NB4 (cell line): ENCODE measurements around the gene ARIH2.

ENCODE experiments used
- DNase-seq: peaks from one replicate; pipeline ENCODE4 v3.0.0; 2010; ENCODE audit warnings: low read depth
- H3K4me3 ChIP-seq: one replicate; pipeline ENCODE4 v1.5.1; 2011; ENCODE audit warnings: mild to moderate bottlenecking, low read depth, low read length, moderate library complexity
- MYC ChIP-seq: IDR thresholded peaks from 2 replicates; pipeline ENCODE4 v1.6.1; 2011; ENCODE audit warnings: low read depth, low read length
- POLR2A ChIP-seq: IDR thresholded peaks from 2 replicates; pipeline ENCODE4 v1.6.1; 2011; ENCODE audit warnings: mild to moderate bottlenecking; ENCODE audit not compliant: insufficient read length; ENCODE audit errors: extremely low read depth
- TF ChIP-seq, protein P1 (sequence below): IDR thresholded peaks from one replicate; pipeline ENCODE4 v1.5.1; 2012; ENCODE audit warnings: low read depth, low read length
- TF ChIP-seq, protein P2 (sequence below): IDR thresholded peaks from 2 replicates; pipeline ENCODE4 v1.6.1; 2011; ENCODE audit warnings: low read depth, low read length

ARIH2 gene

DNA sequence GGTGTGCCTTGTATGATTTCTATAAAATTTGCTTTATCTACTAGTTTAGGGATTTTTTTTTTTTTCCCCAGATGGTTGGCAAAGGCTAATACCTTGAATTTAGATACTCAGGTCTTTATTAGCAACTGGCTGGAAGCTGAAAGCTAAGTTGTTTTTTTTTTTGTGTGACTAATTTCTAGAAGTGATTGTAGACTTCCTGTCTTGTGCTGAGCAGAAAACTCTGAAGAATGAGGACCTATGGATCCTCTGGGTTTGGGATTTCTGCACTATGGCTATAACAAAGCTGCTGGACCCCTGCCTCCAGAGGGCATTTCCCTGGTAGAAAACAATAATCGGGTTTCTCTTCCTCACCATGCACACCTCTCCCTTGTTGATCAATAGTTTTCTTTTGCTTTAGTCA, 10.0 kb downstream of the ARIH2 start:
- TF ChIP-seq MYC = no peak
- no peak for TF ChIP-seq POLR2A
- TF ChIP-seq, protein P1, sequence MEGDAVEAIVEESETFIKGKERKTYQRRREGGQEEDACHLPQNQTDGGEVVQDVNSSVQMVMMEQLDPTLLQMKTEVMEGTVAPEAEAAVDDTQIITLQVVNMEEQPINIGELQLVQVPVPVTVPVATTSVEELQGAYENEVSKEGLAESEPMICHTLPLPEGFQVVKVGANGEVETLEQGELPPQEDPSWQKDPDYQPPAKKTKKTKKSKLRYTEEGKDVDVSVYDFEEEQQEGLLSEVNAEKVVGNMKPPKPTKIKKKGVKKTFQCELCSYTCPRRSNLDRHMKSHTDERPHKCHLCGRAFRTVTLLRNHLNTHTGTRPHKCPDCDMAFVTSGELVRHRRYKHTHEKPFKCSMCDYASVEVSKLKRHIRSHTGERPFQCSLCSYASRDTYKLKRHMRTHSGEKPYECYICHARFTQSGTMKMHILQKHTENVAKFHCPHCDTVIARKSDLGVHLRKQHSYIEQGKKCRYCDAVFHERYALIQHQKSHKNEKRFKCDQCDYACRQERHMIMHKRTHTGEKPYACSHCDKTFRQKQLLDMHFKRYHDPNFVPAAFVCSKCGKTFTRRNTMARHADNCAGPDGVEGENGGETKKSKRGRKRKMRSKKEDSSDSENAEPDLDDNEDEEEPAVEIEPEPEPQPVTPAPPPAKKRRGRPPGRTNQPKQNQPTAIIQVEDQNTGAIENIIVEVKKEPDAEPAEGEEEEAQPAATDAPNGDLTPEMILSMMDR = no peak
- TF ChIP-seq, protein P2, sequence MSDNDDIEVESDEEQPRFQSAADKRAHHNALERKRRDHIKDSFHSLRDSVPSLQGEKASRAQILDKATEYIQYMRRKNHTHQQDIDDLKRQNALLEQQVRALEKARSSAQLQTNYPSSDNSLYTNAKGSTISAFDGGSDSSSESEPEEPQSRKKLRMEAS = no peak
- no peak for DNase-seq
- no peak overlapping the region for H3K4me3 ChIP-seq

DNA sequence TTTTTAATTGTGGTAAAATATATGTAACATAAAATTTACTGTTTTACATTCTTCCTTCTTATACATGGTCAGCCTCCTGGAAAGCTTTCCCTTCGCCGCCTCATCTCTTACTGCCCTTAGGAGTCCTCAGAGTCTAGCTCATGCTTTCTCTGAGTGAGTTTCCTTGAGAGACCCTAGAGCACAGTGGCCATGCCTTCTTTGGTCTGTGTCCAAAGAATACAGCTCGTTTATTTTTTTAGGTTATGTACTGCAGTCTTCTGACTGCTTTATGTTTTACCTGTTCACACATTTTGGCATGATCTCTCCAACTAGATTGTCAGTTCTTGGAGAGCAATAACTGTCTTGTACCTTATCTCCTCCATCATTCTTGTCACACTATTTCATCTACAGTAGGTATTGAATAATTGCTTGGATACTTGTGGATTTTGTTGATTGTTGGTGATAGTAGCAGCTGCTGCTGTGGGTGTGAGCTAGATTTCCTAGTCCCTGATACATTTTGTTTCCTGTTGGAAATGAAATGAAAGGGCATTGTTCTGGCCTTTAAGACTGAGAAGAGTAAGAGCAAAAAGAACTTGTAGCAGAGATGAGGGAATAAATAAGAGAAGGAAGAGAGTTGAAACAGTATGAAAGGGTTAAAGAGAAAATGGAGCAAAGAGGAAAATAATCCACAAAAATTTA, 10.9 kb downstream of the ARIH2 start:
- no peak overlapping the region for H3K4me3 ChIP-seq
- no peak for DNase-seq
- TF ChIP-seq, protein P1 = no peak
- TF ChIP-seq POLR2A (no peak), MYC (no peak)
- TF ChIP-seq, protein P2 = no peak

DNA sequence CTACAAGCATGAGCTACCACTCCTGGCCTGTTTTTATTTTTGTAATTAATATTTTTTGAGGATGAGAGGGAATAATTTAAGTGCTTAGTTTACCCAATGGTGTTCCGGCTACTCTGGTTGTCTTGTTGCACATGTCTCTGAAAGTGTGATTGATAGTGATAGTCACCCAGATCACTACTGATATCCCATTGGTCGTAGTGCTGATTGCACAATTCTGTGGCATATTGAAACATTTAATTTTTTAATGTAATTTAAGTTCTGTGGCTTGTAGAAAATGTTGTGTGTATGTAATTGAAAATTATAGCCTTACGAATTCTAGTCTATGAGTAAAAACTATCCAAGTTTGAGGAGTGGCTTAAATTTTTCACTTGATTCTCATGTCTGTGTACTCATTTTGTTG, 11.9 kb downstream of the ARIH2 start:
- TF ChIP-seq, protein P2 = no peak
- no peak for DNase-seq
- no peak overlapping the region for H3K4me3 ChIP-seq

DNA sequence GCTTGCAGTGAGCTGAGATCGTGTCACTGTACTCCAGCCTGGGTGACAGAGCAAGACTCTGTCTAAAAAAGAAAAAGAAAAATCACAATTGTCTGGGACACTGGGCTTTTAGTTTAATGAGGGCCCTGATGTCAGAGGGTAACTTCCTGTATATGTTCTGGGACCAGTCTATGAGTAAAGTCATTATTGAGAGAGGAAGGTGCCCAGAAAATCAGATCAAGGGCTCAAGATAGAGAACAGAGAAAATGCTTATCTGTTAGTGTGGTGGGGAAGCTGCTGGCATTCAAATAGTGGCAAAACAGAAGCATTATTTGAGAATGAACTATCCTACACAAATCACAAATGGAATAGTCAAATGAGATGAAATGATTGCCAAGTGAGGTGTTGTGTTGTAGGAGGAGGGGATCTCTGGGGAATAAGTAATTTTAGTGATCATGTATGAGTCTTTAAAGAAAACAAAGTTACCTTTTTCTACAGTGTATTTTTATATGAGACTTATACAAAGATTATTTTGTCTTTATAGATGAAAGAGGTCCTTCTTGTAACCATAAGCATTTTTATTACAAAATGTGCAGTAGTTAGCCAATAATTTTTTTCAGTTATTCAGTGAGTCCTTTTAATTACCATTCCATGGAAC, 13.4 kb downstream of the ARIH2 start:
- H3K4me3 ChIP-seq = no peak overlapping the region
- no peak for DNase-seq
- TF ChIP-seq, protein P2 = no peak
- TF ChIP-seq, protein P1 = no peak
- no peak for TF ChIP-seq MYC
- no peak for TF ChIP-seq POLR2A

DNA sequence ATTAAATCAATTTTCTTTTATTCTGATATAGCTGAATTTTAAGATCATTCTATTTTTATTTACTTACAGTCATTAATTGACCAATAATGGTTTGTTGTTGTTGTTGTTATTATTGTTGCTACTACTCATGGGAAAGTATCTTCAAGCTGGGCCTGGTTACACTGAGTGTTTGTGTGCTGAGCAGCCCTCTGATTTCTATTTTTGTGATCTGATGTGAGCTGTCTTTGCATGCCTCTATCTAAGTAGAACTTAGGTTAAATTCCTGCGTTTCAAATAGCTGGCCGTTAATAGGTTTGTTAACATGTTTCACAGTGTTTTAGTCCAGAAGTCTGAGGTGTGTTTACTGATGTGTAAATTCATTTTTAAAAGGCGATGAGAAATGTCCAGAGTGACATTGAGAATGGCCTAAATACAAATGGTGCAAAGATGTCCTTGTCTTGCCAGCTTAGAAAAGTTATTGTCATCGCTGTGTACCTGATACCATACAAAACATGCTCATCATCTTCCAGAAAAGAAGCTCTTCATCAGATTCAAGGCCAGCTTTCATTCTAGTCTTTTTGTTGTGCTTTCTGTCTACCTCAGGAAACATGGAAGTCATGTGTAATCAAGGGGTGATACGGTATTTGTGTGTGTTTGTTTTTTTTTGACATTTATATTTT, 15.8 kb downstream of the ARIH2 start:
- H3K4me3 ChIP-seq = no peak overlapping the region
- TF ChIP-seq MYC (no peak), POLR2A (no peak)
- TF ChIP-seq, protein P2 = no peak
- TF ChIP-seq, protein P1 = no peak
- no peak for DNase-seq

DNA sequence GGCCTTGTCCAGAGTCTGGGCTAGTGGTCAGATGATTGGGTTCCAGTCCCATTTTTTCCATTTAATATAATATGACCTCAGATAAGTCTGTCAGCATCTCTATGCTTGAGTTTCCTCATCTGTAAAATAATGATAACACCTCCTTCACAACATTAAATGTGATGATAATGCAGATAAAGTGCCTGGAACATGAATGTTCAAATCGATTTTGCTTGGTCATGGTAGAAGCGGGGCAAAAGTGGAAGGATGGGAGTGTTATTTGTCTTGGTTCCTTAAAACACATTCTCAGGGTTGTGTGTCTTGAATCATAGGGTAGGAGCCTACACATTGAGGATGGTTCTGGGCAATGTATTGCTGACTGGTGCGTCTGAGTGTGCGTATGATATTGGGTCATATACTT, 16.9 kb downstream of the ARIH2 start:
- H3K4me3 ChIP-seq = no peak overlapping the region
- no peak for DNase-seq
- TF ChIP-seq POLR2A (no peak), MYC (no peak)
- TF ChIP-seq, protein P2 = no peak
- TF ChIP-seq, protein P1 = no peak
